GM11168 (cell line): ENCODE results near the gene JAZF1.

Source experiments
- in situ Hi-C: fragments of 300-500 bp; cut with MboI; formaldehyde crosslinking; loops from one replicate; pipeline ENCODE4 v1.12.0; 2022; ENCODE audit warnings: low sequenced_read_pairs; ENCODE audit not compliant: unreplicated experiment

Gene JAZF1

GRCh38 chr7:27955596-27955995 lies 225.0 kb downstream of the JAZF1 start:
- in situ Hi-C loops = no loop called here

GRCh38 chr7:27955011-27955410 lies 225.6 kb downstream of the JAZF1 start:
- in situ Hi-C loops = no loop called here

- in situ Hi-C loops = no loop called here
Measured at GRCh38 chr7:27953777-27954176, 226.8 kb downstream of the JAZF1 start.

- in situ Hi-C loops = no loop called here
Measured at GRCh38 chr7:27953361-27953760, 227.2 kb downstream of the JAZF1 start.

- in situ Hi-C loops = no loop called here
Measured at GRCh38 chr7:27952456-27953285, 227.9 kb downstream of the JAZF1 start.

- in situ Hi-C loops = no loop called here
Measured at GRCh38 chr7:27950123-27950522, 230.5 kb downstream of the JAZF1 start.

- in situ Hi-C loops = no loop called here
Measured at GRCh38 chr7:27948861-27949260, 231.7 kb downstream of the JAZF1 start.

GRCh38 chr7:27947586-27948278 lies 232.9 kb downstream of the JAZF1 start:
- in situ Hi-C loops = no loop called here

GRCh38 chr7:27946351-27946750 lies 234.2 kb downstream of the JAZF1 start:
- in situ Hi-C loops = no loop called here

GRCh38 chr7:27945058-27945795 lies 235.4 kb downstream of the JAZF1 start:
- in situ Hi-C loops = no loop called here

- in situ Hi-C loops = no loop called here
Measured at GRCh38 chr7:27944643-27945042, 236.0 kb downstream of the JAZF1 start.

GRCh38 chr7:27943241-27943640 lies 237.4 kb downstream of the JAZF1 start:
- in situ Hi-C loops = no loop called here

- in situ Hi-C loops = no loop called here
Measured at GRCh38 chr7:27942711-27943110, 237.9 kb downstream of the JAZF1 start.

GRCh38 chr7:27941522-27941921 lies 239.1 kb downstream of the JAZF1 start:
- in situ Hi-C loops = no loop called here

GRCh38 chr7:27940341-27940740 lies 240.3 kb downstream of the JAZF1 start:
- in situ Hi-C loops = no loop called here

- in situ Hi-C loops = no loop called here
Measured at GRCh38 chr7:27939893-27940292, 240.7 kb downstream of the JAZF1 start.

GRCh38 chr7:27936768-27937102 lies 243.9 kb downstream of the JAZF1 start:
- in situ Hi-C loops = no loop called here

- in situ Hi-C loops = no loop called here
Measured at GRCh38 chr7:27936047-27936767, 244.4 kb downstream of the JAZF1 start.

GRCh38 chr7:27933671-27934565 lies 246.7 kb downstream of the JAZF1 start:
- in situ Hi-C loops = no loop called here
